Panc1 (cell line): ENCODE measurements around the gene ABCC3. TPM values are rescaled to one million over a fixed set of nuclear protein-coding genes. Genes with fewer than 3 reads are reported as not detected.

Experiments used
- ATAC-seq: fragments of 200-7000 bp; cut with Tn5 transposase; 2 replicates; pipeline ENCODE4 v1.9.1; 2020; ENCODE audit warnings: mild to moderate bottlenecking, moderate library complexity
- BruUV-seq: library from RNA; stranded (reverse); fragments of 400-500 nt; replicated peaks from 2 replicates; lab custom pipeline; 2021; lab: Mats Ljungman, UMichigan
- CTCF ChIA-PET: fragments of 300-600 bp; sonication (Branson Sonifier 250); formaldehyde crosslinking; loops from one replicate; lab custom pipeline; 2022; ENCODE audit warnings: antibody characterized with exemption; lab: Charles Lee
- POLR2A ChIA-PET: fragments of 300-600 bp; sonication (Branson Sonifier 250); formaldehyde crosslinking; loops from one replicate; lab custom pipeline; 2022; ENCODE audit warnings: antibody characterized with exemption; lab: Charles Lee
- DNase-seq: peaks from one replicate; pipeline ENCODE4 v3.0.0-alpha.2; 2010; ENCODE audit warnings: low read depth, low spot score
- H3K27ac ChIP-seq: 2 replicates; pipeline ENCODE4 v1.5.1; 2011; ENCODE audit warnings: mild to moderate bottlenecking, low read length, inconsistent platforms
- H3K27me3 ChIP-seq: fragments of 200-500 bp; sonication (Bioruptor generic); 2 replicates; pipeline ENCODE4 v1.6.0; 2014; ENCODE audit warnings: low read length, inconsistent platforms; ENCODE audit not compliant: control insufficient read depth, insufficient read depth
- H3K36me3 ChIP-seq: fragments of 200-500 bp; sonication (Bioruptor generic); 2 replicates; pipeline ENCODE4 v1.5.1; 2014; ENCODE audit warnings: inconsistent platforms, mild to moderate bottlenecking, low read length, moderate library complexity; ENCODE audit not compliant: control insufficient read depth, insufficient read depth
- H3K4me1 ChIP-seq: 2 replicates; pipeline ENCODE4 v1.5.1; 2011; ENCODE audit warnings: inconsistent platforms, mild to moderate bottlenecking, low read length, moderate library complexity; ENCODE audit not compliant: control insufficient read depth, insufficient read depth
- H3K4me3 ChIP-seq, 2 experiments: 2 replicates each; pipeline ENCODE4 v1.5.1; 2011 to 2012; ENCODE audit warnings: low read depth in 2 of 2, low read length in 2 of 2, mild to moderate bottlenecking in 2 of 2, inconsistent platforms in 1 of 2, moderate library complexity in 1 of 2
- H3K9me3 ChIP-seq: fragments of 200-500 bp; sonication (Bioruptor generic); 2 replicates; pipeline ENCODE4 v1.5.1; 2014; ENCODE audit warnings: low read depth, mild to moderate bottlenecking, inconsistent platforms, low read length, moderate library complexity; ENCODE audit not compliant: control insufficient read depth, insufficient read depth
- POLR2AphosphoS5 ChIP-seq: IDR thresholded peaks from 2 replicates; pipeline ENCODE4 v1.6.1; 2012; ENCODE audit warnings: mild to moderate bottlenecking, low read depth, low read length, moderate library complexity
- SIN3A ChIP-seq: IDR thresholded peaks from 2 replicates; pipeline ENCODE4 v1.6.1; 2012; ENCODE audit warnings: low read depth, mild to moderate bottlenecking, low read length, moderate library complexity, borderline replicate concordance; ENCODE audit not compliant: insufficient read depth
- TCF7L2 ChIP-seq: IDR thresholded peaks from 2 replicates; pipeline ENCODE4 v1.6.1; 2011; ENCODE audit warnings: mild to moderate bottlenecking, low read depth, low read length, inconsistent platforms
- in situ Hi-C: cut with HindIII; loops from 2 replicates; pipeline ENCODE4 v1.10.0; 2016; ENCODE audit warnings: low sequenced_read_pairs, low pct_unique_long_range_greater_than_20kb
- intact Hi-C: fragments of 100-400 bp; cut with micrococcal nuclease; formaldehyde crosslinking; loops from one replicate; pipeline ENCODE4 v1.10.0; 2022; ENCODE audit not compliant: unreplicated experiment
- total RNA-seq: library from RNA; stranded (reverse); gene quantifications from one replicate; pipeline ENCODE4 v1.2.1, GENCODE V29; 2021; ENCODE audit not compliant: unreplicated experiment
- TF ChIP-seq, protein P1 (sequence below), 2 experiments: IDR thresholded peaks; 2 replicates each; pipeline ENCODE4 v1.6.1; 2011 to 2012; ENCODE audit warnings: low read depth in 2 of 2, control low read depth in 1 of 2, low read length in 1 of 2, mild to moderate bottlenecking in 1 of 2, moderate library complexity in 1 of 2; ENCODE audit not compliant: insufficient read depth in 1 of 2
- TF ChIP-seq, protein P2 (sequence below): fragments of 450-650 bp; IDR thresholded peaks from 2 replicates; pipeline ENCODE4 v1.5.1; 2017; ENCODE audit warnings: mild to moderate bottlenecking

Gene ABCC3
- total RNA-seq, 1 experiment from 2014 or later: 128 TPM

- ChIA-PET POLR2A (interaction anchor here (0.6 kb wide), 1 partner anchor 28 kb away, joined by 3 read pairs; the partner anchor contains the start of gene CACNA1G), CTCF (no interaction called here)
- TF ChIP-seq, protein P1, sequence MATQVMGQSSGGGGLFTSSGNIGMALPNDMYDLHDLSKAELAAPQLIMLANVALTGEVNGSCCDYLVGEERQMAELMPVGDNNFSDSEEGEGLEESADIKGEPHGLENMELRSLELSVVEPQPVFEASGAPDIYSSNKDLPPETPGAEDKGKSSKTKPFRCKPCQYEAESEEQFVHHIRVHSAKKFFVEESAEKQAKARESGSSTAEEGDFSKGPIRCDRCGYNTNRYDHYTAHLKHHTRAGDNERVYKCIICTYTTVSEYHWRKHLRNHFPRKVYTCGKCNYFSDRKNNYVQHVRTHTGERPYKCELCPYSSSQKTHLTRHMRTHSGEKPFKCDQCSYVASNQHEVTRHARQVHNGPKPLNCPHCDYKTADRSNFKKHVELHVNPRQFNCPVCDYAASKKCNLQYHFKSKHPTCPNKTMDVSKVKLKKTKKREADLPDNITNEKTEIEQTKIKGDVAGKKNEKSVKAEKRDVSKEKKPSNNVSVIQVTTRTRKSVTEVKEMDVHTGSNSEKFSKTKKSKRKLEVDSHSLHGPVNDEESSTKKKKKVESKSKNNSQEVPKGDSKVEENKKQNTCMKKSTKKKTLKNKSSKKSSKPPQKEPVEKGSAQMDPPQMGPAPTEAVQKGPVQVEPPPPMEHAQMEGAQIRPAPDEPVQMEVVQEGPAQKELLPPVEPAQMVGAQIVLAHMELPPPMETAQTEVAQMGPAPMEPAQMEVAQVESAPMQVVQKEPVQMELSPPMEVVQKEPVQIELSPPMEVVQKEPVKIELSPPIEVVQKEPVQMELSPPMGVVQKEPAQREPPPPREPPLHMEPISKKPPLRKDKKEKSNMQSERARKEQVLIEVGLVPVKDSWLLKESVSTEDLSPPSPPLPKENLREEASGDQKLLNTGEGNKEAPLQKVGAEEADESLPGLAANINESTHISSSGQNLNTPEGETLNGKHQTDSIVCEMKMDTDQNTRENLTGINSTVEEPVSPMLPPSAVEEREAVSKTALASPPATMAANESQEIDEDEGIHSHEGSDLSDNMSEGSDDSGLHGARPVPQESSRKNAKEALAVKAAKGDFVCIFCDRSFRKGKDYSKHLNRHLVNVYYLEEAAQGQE (IDR thresholded peaks at IDR 0.05; ENCODE audit: insufficient read depth in 1 of 2, low read depth in 2 of 2, low read length in 1 of 2): no peak
- TF ChIP-seq SIN3A (no peak), POLR2AphosphoS5 (no peak), TCF7L2 (no peak)
- TF ChIP-seq, protein P2, sequence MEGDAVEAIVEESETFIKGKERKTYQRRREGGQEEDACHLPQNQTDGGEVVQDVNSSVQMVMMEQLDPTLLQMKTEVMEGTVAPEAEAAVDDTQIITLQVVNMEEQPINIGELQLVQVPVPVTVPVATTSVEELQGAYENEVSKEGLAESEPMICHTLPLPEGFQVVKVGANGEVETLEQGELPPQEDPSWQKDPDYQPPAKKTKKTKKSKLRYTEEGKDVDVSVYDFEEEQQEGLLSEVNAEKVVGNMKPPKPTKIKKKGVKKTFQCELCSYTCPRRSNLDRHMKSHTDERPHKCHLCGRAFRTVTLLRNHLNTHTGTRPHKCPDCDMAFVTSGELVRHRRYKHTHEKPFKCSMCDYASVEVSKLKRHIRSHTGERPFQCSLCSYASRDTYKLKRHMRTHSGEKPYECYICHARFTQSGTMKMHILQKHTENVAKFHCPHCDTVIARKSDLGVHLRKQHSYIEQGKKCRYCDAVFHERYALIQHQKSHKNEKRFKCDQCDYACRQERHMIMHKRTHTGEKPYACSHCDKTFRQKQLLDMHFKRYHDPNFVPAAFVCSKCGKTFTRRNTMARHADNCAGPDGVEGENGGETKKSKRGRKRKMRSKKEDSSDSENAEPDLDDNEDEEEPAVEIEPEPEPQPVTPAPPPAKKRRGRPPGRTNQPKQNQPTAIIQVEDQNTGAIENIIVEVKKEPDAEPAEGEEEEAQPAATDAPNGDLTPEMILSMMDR: no peak
- in situ Hi-C loops: no loop called here
- Histone ChIP-seq H3K4me1 (peaks cover 12% of the 10 kb centered on the region; the same call in 1 of the 2 replicates), H3K9me3 (no peaks in the 10 kb centered on the region), H3K27me3 (no peaks in the 10 kb centered on the region), H3K36me3 (no peaks in the 10 kb centered on the region), H3K4me3 (no peak overlapping the region), H3K27ac (no peak overlapping the region)
- ATAC-seq (no peak), DNase-seq (no peak)
- no TSS peak for BruUV-seq
- intact Hi-C loops: no loop called here
These were observed 46.2 kb upstream of the ABCC3 start for GRCh38 chr17:50588391-50589049.

GRCh38 chr17:50589095-50589705, 45.5 kb upstream of the ABCC3 start:
- Histone ChIP-seq H3K9me3 (no peaks in the 10 kb centered on the region), H3K27ac (no peak overlapping the region), H3K4me1 (peaks cover 12% of the 10 kb centered on the region; the same call in 1 of the 2 replicates), H3K4me3 (no peak overlapping the region), H3K36me3 (no peaks in the 10 kb centered on the region), H3K27me3 (no peaks in the 10 kb centered on the region)
- TF ChIP-seq TCF7L2: no peak
- no peak for TF ChIP-seq POLR2AphosphoS5
- no peak for TF ChIP-seq SIN3A
- TF ChIP-seq, protein P1 (IDR thresholded peaks at IDR 0.05; ENCODE audit: insufficient read depth in 1 of 2, low read depth in 2 of 2, low read length in 1 of 2): no peak
- TF ChIP-seq, protein P2: no peak
- BruUV-seq: no TSS peak
- CTCF ChIA-PET: no interaction called here
- ATAC-seq: no peak
- in situ Hi-C loops (no loop called here), intact Hi-C loops (no loop called here)
- POLR2A ChIA-PET: no interaction called here
- no peak for DNase-seq
